GM12892 (cell line): Measurements from ENCODE around the gene KCNQ1OT1.

Experiments
- POLR2AphosphoS5 ChIP-seq: IDR thresholded peaks from 2 replicates; pipeline ENCODE4 v1.6.1; 2011; ENCODE audit warnings: low read depth, low read length, control low read depth
- TAF1 ChIP-seq: IDR thresholded peaks from 2 replicates; pipeline ENCODE4 v1.6.1; 2011; ENCODE audit warnings: low read depth, mild to moderate bottlenecking, control low read depth, low read length, borderline replicate concordance

DNA sequence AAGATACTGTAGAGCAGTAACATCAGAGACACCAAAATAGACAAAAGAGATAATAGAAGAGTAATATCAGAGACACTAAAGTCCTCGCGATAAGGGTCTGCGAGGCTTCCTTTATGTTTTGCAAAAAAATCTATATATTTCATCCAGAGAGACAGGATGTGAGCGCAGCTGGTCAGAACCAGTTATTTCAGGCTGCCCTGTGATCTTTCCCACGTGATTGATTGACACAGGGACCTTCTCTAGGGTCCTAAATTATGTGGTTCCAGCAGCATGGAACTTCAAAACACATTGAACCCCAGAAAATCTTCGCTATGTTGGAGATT, 136.9 kb downstream of the KCNQ1OT1 start:
- no peak for TF ChIP-seq POLR2AphosphoS5
- TF ChIP-seq TAF1, result no peak
